Upper lobe of right lung (tissue), 1 donor: ENCODE results near the gene SORBS1. TPM values are rescaled to one million over a fixed set of nuclear protein-coding genes. Genes with fewer than 3 reads are reported as not detected.

Experiments used
- ATAC-seq: fragments of 200-7000 bp; cut with Tn5 transposase; one replicate; pipeline ENCODE4 v1.9.1; 2020; ENCODE audit warnings: mild to moderate bottlenecking, moderate library complexity
- DNase-seq: peaks from one replicate; pipeline ENCODE4 v3.0.0-alpha.2; 2020
- H3K27ac ChIP-seq: fragments of 200-600 bp; one replicate; pipeline ENCODE4 v1.8.0; 2022
- H3K27me3 ChIP-seq: fragments of 200-600 bp; one replicate; pipeline ENCODE4 v1.8.0; 2022; ENCODE audit warnings: mild to moderate bottlenecking
- H3K36me3 ChIP-seq: fragments of 200-600 bp; one replicate; pipeline ENCODE4 v1.8.0; 2022
- H3K4me1 ChIP-seq: fragments of 200-600 bp; one replicate; pipeline ENCODE4 v1.8.0; 2022
- H3K4me3 ChIP-seq: fragments of 200-600 bp; one replicate; pipeline ENCODE4 v1.8.0; 2022; ENCODE audit warnings: mild to moderate bottlenecking
- H3K9me3 ChIP-seq: fragments of 200-600 bp; one replicate; pipeline ENCODE4 v1.8.0; 2022
- intact Hi-C: fragments of 100-400 bp; cut with DNase I; formaldehyde crosslinking; loops from one replicate; pipeline ENCODE4 v1.11.0; 2022
- total RNA-seq: library from RNA; stranded (reverse); fragmentation: NEBNext Ultra II Directional; extraction: Animal tissue kit (Norgen Biotek cat#: 25700); gene quantifications from one replicate; pipeline ENCODE4 v1.2.1, GENCODE V29; 2021
- TF ChIP-seq, protein P1 (sequence below): fragments of 200-600 bp; IDR thresholded peaks from one replicate; pipeline ENCODE4 v1.8.0; 2022; ENCODE audit warnings: antibody characterized with exemption
- donor health status: DM: no; HTN: yes; CAD: no; lungs with severe emphysema.

The SORBS1 gene
- total RNA-seq, 1 donor from 2014 or later: 50.7 TPM

DNA sequence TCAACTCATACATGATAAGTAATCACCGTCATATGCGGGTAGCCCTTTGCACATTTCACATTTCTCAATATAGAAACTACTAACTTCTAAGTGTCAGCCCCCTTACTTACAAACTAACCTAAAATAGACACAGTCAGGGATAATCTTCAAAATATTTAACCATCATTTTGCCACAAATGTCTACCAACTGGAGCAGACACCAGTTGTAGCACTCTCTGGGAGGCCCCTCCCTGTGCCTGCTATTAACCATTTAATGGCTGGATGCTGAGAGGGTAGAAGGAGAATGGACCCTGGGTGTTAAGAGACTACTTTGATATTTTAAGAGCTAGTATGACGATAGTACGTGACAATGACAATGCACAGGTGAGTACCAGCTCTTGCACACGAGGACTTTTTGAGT is 116.4 kb downstream of the SORBS1 start:
- Histone ChIP-seq H3K27me3 (no peaks in the 10 kb centered on the region), H3K4me1 (peaks cover 37% of the 10 kb centered on the region), H3K9me3 (no peaks in the 10 kb centered on the region), H3K27ac (peak overlapping the region; percentile 70), H3K36me3 (no peaks in the 10 kb centered on the region), H3K4me3 (no peak overlapping the region)
- TF ChIP-seq, protein P1, sequence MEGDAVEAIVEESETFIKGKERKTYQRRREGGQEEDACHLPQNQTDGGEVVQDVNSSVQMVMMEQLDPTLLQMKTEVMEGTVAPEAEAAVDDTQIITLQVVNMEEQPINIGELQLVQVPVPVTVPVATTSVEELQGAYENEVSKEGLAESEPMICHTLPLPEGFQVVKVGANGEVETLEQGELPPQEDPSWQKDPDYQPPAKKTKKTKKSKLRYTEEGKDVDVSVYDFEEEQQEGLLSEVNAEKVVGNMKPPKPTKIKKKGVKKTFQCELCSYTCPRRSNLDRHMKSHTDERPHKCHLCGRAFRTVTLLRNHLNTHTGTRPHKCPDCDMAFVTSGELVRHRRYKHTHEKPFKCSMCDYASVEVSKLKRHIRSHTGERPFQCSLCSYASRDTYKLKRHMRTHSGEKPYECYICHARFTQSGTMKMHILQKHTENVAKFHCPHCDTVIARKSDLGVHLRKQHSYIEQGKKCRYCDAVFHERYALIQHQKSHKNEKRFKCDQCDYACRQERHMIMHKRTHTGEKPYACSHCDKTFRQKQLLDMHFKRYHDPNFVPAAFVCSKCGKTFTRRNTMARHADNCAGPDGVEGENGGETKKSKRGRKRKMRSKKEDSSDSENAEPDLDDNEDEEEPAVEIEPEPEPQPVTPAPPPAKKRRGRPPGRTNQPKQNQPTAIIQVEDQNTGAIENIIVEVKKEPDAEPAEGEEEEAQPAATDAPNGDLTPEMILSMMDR: no peak
- ATAC-seq (no peak), DNase-seq (no peak)
- intact Hi-C loops: no loop called here

DNA sequence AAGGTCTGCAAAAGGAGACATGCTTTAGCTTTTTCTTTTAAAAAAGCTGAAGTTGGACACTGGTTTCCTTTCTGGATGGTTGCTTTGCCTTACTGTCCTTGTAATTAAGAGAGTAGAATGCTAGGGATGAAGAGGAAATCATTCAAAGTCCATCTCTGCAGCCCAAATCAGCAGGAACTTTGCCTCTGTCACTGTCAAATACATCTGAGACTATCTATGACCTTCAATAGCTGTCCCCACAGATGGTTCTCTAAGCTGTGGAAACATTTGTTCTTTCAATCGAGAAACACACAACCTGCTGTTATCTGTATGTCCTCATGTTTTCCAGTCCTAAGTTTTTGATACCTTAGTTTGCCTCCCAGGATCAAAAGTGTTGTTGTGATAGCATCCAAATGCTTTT is 117.5 kb downstream of the SORBS1 start:
- TF ChIP-seq, protein P1: no peak
- Histone ChIP-seq H3K9me3 (no peaks in the 10 kb centered on the region), H3K27ac (no peak overlapping the region), H3K36me3 (no peaks in the 10 kb centered on the region), H3K27me3 (no peaks in the 10 kb centered on the region), H3K4me3 (no peak overlapping the region), H3K4me1 (peaks cover 37% of the 10 kb centered on the region)
- DNase-seq (no peak), ATAC-seq (no peak)
- intact Hi-C loops: no loop called here

DNA sequence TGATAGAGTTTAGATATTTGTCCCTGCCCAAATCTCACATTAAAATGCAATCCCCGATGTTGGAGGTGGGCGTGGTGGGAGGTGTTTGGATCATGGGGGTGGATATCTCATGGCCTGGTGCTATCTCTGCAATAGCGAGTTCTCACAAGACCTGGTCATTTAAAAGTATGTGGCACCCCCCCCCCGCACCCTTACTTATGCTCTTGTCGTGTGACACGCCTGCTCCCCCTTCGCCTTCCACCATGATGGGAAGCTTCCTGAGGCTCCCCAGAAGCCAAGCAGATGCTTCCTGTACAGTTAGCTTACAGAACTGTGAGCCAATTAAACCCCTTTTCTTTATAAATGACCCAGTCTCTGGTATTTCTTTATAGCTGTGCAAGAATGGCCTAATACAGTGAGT is 118.8 kb downstream of the SORBS1 start:
- H3K27me3 ChIP-seq: no peaks in the 10 kb centered on the region
- no peaks in the 10 kb centered on the region for H3K9me3 ChIP-seq
- H3K4me3 ChIP-seq: no peak overlapping the region
- TF ChIP-seq, protein P1: no peak
- ATAC-seq (no peak), DNase-seq (no peak)
- H3K27ac ChIP-seq: no peak overlapping the region
- intact Hi-C loops: no loop called here
- H3K4me1 ChIP-seq: peaks cover 25% of the 10 kb centered on the region
- H3K36me3 ChIP-seq: no peaks in the 10 kb centered on the region

DNA sequence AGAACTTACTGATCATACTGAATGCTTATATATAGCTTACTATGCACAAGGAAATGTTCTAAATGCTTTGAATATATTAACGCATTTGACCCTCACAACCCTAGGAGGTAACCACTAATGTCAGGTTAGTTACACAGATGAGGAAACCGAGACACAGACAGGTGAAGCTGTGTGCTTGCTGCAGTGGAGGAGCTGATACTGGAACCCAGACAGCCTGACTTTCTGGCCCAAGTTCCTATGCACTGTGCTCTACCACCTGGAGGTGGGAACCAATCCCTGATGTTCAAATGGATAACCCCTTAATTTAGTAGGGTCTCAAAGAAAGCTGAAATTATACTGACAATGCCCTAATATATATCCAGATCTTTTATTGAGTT is 119.6 kb downstream of the SORBS1 start:
- no peak overlapping the region for H3K27ac ChIP-seq
- H3K9me3 ChIP-seq: no peaks in the 10 kb centered on the region
- TF ChIP-seq, protein P1: no peak
- DNase-seq (no peak), ATAC-seq (no peak)
- intact Hi-C loops: no loop called here
- H3K4me3 ChIP-seq: no peak overlapping the region
- H3K4me1 ChIP-seq: peaks cover 18% of the 10 kb centered on the region
- no peaks in the 10 kb centered on the region for H3K27me3 ChIP-seq
- no peaks in the 10 kb centered on the region for H3K36me3 ChIP-seq

DNA sequence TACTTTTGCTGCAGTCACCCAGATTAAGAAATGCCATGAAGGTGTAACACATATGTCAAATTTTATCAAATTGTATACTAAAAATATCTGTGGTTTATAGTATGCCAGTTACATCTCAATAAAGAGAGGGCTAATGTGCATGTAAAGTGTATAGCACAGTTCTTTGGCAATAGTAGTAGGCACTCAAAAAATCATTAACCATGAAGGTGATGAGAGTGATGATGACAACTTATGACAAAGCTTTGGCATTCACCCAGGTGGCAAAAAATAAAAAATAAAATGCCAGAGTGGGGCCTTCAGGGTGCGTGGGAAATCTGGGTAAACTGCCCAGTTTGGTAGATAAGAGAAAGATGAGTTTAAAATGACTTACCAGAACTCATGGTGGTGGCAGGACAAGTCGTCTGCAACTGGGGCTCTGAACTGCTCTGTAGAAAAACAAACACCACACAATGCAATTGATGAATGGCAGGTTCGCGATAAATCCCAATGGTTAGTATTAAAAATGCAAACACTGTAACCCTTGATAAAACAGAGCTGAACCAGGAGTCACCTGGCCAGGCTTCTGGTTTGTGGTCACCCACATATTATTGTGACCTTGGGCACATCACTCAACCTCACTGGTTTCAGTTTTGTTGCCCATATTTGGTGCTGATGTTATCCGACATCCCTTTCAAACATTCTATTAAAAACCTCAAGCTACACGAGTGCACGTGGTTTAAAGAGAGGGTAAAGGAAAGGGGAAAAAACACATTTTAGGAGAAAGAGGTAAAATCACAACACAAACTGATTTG is 120.2 kb downstream of the SORBS1 start:
- Histone ChIP-seq H3K27me3 (no peaks in the 10 kb centered on the region), H3K27ac (no peak overlapping the region), H3K9me3 (no peaks in the 10 kb centered on the region), H3K4me1 (peaks cover 13% of the 10 kb centered on the region), H3K36me3 (no peaks in the 10 kb centered on the region), H3K4me3 (no peak overlapping the region)
- intact Hi-C loops: no loop called here
- TF ChIP-seq, protein P1: no peak
- no peak for ATAC-seq
- DNase-seq: no peak
